ENCODE measurements around the gene AP1M1.

The AP1M1 gene

GRCh38 chr19:16185123-16185767, 12.5 kb upstream of the AP1M1 start, which contains the start of gene FAM32A:
TSS of gene FAM32A (plus strand) at chr19:16185410. CDS start at chr19:16185443, 33 bp downstream.
- DNase-seq (ENCODE audit: low read depth, low spot score), result peak; percentile 99

- DNase-seq (ENCODE audit: low read depth, low spot score), result peak; percentile 67
Observed at GRCh38 chr19:16185768-16186123, 12.0 kb upstream of the AP1M1 start.

DNA sequence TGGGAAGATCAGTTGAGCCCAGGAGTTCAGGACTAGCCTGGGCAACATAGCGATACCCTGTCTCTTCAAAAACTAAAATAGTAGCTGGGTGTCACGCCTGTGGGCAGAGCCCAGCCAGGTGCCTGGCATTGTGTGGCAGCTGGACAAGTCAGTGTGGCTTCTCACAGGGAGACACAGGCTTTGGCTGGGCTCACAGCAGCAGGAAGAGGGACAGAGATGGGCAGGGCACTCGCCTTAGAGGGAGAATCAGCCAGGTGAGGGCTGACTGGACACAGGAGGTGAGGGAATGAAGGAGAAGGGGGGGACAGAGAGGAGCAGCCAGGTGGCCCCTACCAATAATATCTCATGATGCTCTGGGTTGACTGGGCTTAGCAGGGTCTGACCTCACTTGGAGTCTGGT, 9.2 kb upstream of the AP1M1 start:
- DNase-seq (ENCODE audit: low read depth, low spot score), result no peak

GRCh38 chr19:16190198-16190597, 7.5 kb upstream of the AP1M1 start:
- DNase-seq (ENCODE audit: low read depth, low spot score), result no peak

GRCh38 chr19:16190736-16191135, 7.0 kb upstream of the AP1M1 start:
- DNase-seq (ENCODE audit: low read depth, low spot score), result no peak

DNA sequence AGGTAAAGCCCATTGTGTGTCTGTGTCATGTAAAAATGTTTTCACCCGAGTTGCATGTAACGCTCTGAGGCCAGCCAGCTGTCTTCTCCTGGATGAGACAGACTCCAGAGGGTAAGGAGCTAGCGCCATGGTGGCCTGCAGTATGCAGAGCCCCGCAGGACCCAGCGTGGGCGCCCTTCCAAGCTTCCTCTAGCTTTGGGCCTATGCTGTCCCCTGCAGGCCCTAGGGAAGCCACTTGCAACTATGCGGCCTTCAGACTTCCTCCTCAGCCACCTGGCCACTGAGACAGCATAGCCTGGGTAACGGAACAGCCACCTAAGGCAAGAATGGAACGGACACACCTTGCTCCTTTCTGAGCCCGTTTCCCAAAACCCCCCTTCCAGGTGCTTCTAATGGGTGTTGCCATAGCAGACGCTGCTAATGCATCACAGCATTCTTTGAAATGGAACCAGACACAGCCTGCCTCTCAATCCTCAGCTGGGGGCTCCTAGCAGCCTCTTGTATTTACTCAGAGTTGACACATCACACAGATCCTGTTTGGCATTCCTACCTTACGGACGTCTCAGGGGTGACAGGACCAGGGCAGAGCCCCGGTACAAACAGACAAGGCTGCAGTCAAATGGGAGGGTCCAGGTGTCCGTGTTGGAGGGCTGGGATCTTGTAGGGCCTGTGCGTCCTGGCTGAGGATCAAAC, 6.3 kb upstream of the AP1M1 start:
- DNase-seq (ENCODE audit: low read depth, low spot score), result no peak

DNA sequence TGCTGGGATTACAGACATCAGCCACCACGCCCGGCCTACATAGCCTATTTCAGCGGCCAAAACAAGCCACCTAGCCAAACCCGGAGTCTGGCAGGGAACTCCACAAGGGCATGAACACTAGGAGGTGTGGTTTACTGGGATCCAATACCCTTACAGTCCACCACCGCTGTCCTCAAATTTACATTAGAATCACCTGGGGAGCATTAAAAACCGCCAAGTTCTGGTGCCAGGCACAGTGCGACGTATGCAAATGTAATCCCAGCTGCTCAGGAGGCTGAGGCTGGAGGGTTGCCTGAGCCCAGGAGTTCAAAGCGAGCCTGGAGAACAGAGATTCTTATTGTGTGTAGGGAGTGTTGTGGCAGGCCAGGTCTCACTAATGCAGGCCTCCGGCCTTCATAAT, 4.2 kb upstream of the AP1M1 start:
- peak; percentile 63 for DNase-seq (ENCODE audit: low read depth, low spot score)

DNA sequence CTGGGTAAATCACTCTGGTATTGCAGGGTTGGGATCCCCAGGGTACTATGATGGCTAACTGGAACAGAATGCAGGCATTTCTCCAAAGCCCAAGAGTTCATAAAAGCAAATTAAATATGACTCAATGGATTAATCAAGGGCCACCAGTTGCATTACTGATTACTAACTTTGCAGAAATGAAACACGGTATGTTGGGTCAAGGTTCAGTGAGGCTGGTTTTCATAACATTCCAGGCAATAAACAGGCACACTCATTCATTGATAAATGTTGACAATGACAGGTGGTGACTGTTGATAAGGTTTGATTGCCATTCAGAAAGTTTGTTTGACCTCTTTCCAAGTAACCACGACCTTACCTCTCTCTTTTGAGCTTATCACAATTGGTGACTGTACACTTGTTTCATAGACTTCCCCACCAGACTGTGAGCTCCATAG, 506 bp upstream of the AP1M1 start:
- peak; percentile 67 for DNase-seq (ENCODE audit: low read depth, low spot score)

- no peak for DNase-seq (ENCODE audit: low read depth, low spot score)
Observed at GRCh38 chr19:16198370-16198651, 600 bp downstream of the AP1M1 start.

DNA sequence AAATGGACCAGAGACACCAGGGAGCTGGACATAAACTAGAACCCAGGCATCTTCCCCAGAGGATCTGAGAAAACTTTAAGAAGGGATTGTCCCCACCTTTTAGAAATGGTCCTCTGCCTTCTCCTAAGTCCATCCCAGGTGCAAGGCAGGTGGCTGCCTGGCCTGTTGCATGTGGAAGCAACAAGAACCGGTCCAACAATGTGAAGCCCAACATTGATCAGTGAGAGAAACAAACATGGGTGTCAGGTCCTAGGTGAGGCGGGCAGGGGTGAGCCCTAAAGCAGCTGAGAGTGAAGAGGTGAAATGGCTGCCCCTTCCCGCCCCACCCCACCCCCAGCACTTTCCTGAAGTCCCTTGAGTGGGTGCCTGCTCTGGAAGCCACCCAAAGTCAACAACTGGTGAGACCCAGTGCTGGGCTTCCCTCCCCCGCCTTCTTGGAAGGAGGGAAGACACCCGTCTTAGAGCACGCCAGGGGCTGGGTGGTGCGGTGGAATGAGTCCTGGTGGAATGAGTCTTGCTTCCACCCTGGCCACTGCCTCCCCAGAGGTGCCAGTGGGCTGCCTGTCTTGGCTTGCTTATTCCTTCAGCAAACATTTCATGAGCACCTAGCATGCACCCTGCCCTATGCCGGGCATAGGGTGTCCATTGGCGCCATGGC, 1.7 kb downstream of the AP1M1 start:
- no peak for DNase-seq (ENCODE audit: low read depth, low spot score)

- no peak for DNase-seq (ENCODE audit: low read depth, low spot score)
Observed at GRCh38 chr19:16200038-16201010, 2.6 kb downstream of the AP1M1 start.

- DNase-seq (ENCODE audit: low read depth, low spot score), result no peak
Observed at GRCh38 chr19:16201011-16201391, 3.3 kb downstream of the AP1M1 start.

DNA sequence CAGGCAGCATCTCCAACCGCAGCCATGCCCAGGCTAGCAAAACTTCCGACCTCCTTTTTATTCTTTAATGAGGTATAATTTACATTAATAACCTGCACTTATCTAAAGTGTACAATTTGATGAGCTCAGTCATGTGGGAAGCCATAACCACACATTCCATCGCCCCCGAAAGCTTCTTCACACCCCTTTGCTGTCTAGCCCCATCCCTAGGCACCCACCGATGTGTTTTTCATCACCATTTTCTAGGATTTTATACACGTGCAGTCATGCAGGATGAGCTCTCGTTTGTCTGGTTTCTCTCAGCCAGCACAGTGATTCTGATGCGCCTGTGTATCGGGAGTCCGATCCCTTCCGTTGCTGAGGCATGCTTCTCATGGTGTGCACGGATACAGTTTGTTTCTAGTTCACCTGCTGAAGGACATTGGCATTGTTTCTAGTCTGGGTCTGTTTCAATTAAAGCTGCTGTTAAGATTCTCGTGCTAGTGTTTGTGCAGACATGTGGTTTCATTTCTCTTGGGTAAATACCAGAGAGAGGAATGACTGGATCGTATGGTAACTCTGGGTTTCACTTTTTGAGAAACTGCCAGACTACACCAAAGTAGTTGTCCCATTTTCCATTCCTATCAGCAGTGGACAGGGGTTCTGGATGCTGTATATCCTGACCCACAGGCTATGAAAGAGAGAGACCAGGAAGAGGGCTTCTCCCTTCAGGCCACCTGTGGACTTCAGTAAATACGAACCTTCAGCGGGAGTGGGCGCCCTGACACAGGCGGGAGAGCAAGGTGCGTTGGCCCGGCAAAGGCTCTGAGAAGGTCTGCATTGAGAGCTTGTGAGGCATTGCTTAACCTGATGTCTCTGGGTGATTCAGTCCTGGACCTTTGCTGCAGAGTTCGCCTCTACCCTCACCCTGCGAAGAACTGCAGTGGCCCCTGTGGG, 4.9 kb downstream of the AP1M1 start:
- peak; percentile 56 for DNase-seq (ENCODE audit: low read depth, low spot score)

DNA sequence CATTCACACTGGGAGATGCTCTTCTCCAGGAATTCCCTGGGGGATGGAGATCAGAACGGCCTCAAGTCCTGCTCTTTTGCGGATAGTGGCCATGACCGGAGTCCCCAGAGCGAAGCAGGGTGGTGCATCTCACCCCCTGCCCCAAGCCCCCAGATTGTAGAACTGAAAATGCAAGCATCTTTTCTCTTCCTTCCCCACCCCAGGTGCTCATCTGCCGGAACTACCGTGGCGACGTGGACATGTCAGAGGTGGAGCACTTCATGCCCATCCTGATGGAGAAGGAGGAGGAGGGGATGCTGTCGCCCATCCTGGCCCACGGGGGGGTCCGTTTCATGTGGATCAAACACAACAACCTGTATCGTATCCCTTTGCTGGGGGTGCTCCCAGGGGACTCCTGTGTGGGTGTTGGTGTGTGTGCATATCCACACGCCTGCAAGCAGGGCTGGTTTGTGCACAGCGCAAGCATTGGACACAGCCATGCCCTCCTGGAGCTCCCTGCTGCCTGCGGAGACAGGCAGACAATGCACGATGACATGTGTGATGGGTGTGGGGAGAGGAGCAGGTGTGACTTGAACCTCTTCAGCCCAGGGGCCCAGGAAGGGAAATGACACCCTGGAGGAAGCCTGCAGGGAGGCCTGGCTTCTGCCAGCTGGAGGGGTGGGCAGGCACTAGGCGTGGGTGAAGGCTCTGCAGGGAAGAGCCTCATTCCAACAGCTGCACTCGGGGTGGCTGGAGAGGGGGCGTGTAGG, 5.7 kb downstream of the AP1M1 start:
- DNase-seq (ENCODE audit: low read depth, low spot score), result no peak

GRCh38 chr19:16204005-16204294, 6.2 kb downstream of the AP1M1 start:
- DNase-seq (ENCODE audit: low read depth, low spot score), result no peak

GRCh38 chr19:16205205-16206045, 7.7 kb downstream of the AP1M1 start:
- DNase-seq (ENCODE audit: low read depth, low spot score), result no peak

DNA sequence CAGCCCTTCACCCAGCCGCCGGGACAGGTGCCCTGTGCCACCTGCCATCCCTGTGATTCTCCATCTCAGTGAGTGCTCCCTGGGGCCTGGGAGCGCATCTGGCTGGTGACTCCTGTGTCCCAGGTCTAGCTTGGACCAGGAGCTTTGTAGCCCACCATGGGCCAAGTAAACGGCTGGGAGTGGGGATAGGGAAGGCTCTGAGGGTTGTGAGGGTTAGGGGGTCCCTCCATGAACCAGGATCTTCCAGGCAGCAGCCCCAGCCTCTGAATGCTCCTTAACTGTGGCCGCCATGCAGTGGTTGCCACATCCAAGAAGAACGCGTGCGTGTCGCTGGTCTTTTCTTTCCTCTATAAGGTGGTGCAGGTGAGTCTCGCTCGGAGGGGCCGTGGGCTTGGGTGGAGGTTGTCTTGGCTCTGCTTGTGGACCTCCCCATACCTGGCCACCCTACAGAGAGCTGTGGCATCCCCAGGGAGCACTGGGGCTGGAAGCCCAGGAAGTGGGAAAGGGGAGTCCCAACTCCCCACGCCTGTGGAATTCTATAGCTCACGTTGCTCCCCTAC, 8.4 kb downstream of the AP1M1 start:
- no peak for DNase-seq (ENCODE audit: low read depth, low spot score)

GRCh38 chr19:16206637-16207036, 8.9 kb downstream of the AP1M1 start:
- no peak for DNase-seq (ENCODE audit: low read depth, low spot score)

GRCh38 chr19:16207063-16207462, 9.4 kb downstream of the AP1M1 start:
- DNase-seq (ENCODE audit: low read depth, low spot score), result no peak
